ENCODE results near the gene NLRC4. TPM values are rescaled to one million over a fixed set of nuclear protein-coding genes. Genes with fewer than 3 reads are reported as not detected.

The NLRC4 gene
- total and polyA plus RNA-seq, 10 of the 15 experiments (the other 5 are each of a cell fraction or from before 2014, with no cell fraction given) = 0.01 to 0.58 (median 0.40) TPM

DNA sequence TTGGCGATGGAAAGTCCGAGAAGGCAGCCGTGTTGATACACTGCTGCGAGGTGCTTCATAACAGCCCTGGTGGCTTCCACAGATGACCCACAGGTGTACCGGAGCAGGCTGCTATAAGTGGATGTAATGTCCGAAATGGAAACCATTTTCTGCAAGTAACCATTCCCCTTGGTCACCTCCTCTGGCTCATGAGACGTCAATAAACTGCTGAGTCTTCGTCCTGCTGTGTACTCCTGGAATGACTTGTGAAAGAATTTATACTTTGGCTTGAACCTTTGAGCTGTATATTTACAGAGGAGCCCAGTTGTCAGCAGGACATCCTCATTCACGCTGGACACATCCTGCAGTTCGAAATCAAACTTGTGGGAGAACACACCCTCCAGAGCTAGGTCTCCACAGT, 14.4 kb downstream of the NLRC4 start (continued):
- TF ChIP-seq MEF2B (IDR thresholded peaks at IDR 0.05; ENCODE audit: partially characterized antibody, poor library complexity, severe bottlenecking) = no peak
- TF ChIP-seq RBBP5 (conservative IDR thresholded peaks at IDR 0.05) = no peak
- no peak for TF ChIP-seq FOXM1 (IDR thresholded peaks at IDR 0.05; ENCODE audit: low read depth, low read length)
- TF ChIP-seq ZNF622 (IDR thresholded peaks at IDR 0.05) = no peak
- TF ChIP-seq SIX5 (IDR thresholded peaks at IDR 0.05; ENCODE audit: low read depth, low read length, severe bottlenecking) = no peak
- TF ChIP-seq SIN3A (IDR thresholded peaks at IDR 0.05; ENCODE audit: low read depth, low read length) = no peak

DNA sequence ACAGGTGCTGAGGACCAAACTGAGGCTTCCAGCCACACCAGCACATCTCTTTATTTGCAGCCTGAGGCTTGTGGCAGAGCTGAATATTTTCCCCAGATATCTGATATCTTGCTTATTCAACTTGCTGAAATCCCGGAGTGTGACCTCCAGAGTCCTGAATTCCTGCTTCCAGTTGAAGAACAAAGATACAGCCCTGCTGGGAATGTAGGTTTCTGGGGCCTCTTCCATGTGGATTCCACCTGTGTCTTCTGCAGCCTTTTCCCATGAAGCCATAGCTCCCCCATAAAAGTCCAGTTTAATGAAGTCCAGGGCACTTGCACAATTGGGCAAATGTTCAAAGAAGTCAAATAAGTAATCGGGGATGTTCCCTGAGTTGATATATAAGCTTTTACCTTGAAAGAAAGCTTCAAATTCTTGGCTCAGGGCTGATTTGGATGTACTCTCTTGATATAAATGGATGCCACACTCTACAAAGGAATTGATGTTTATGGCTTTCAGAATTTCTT, 14.9 kb downstream of the NLRC4 start:
- Histone ChIP-seq H3K9me3 (replicated peaks; ENCODE audit: control insufficient read depth, insufficient read depth, low read length) (no peaks in the 10 kb centered on the region), H3K4me3 (no peak overlapping the region), H3K36me3 (ENCODE audit: control insufficient read depth in 2 of 2, insufficient read depth in 2 of 2, low read length in 1 of 2) (no peaks in the 10 kb centered on the region), H4K20me1 (ENCODE audit: control insufficient read depth, insufficient read depth) (no peaks in the 10 kb centered on the region), H3K79me2 (ENCODE audit: control insufficient read depth, insufficient read depth, low read length) (no peaks in the 10 kb centered on the region), H3K27ac (ENCODE audit: control insufficient read depth, insufficient read depth) (no peak overlapping the region), H3K27me3 (replicated peaks in 1 of 2; ENCODE audit: control insufficient read depth in 2 of 2, insufficient read depth in 2 of 2, low read length in 1 of 2) (no peaks in the 10 kb centered on the region), H3K9ac (ENCODE audit: control insufficient read depth, insufficient read depth, low read length) (no peak overlapping the region), H2AFZ (ENCODE audit: control insufficient read depth, low read depth, low read length) (no peak overlapping the region), H3K4me1 (ENCODE audit: control insufficient read depth, insufficient read depth, low read length) (no peaks in the 10 kb centered on the region), H3K4me2 (ENCODE audit: control insufficient read depth, insufficient read depth) (no peak overlapping the region)
- intact Hi-C loops (cut with micrococcal nuclease; ENCODE audit: unreplicated experiment) (no loop called here), in situ Hi-C loops (cut with MboI) (no loop called here)
- ChIA-PET SMC1A (ENCODE audit: uncharacterized antibody, unreplicated experiment) (interaction anchor here (0.6 kb wide), 1 partner anchor 766 kb away, joined by 3 read pairs; no protein-coding TSS in a partner anchor), POLR2A (interaction anchor here (0.6 kb wide), 1 partner anchor 31 kb away, joined by 3 read pairs; no protein-coding TSS in a partner anchor), RAD21 (ENCODE audit: unreplicated experiment) (no interaction called here), CTCF (no interaction called here)
- no TSS peak for BruUV-seq (replicated peaks)
- DNase-seq (ENCODE audit: low read depth, low spot score) (no peak), FAIRE-seq (no peak), ATAC-seq (no peak)
- no peak for TF ChIP-seq SUPT20H (IDR thresholded peaks at IDR 0.05; ENCODE audit: borderline replicate concordance, control insufficient read depth, low read depth, low read length)
- no peak for TF ChIP-seq CBFB (IDR thresholded peaks at IDR 0.05; ENCODE audit: low read depth)
- TF ChIP-seq HDAC2 (IDR thresholded peaks at IDR 0.05) = no peak
- TF ChIP-seq SPI1 (IDR thresholded peaks at IDR 0.05; ENCODE audit: borderline replicate concordance, insufficient read depth, low read depth, low read length) = no peak
- TF ChIP-seq, protein P1, sequence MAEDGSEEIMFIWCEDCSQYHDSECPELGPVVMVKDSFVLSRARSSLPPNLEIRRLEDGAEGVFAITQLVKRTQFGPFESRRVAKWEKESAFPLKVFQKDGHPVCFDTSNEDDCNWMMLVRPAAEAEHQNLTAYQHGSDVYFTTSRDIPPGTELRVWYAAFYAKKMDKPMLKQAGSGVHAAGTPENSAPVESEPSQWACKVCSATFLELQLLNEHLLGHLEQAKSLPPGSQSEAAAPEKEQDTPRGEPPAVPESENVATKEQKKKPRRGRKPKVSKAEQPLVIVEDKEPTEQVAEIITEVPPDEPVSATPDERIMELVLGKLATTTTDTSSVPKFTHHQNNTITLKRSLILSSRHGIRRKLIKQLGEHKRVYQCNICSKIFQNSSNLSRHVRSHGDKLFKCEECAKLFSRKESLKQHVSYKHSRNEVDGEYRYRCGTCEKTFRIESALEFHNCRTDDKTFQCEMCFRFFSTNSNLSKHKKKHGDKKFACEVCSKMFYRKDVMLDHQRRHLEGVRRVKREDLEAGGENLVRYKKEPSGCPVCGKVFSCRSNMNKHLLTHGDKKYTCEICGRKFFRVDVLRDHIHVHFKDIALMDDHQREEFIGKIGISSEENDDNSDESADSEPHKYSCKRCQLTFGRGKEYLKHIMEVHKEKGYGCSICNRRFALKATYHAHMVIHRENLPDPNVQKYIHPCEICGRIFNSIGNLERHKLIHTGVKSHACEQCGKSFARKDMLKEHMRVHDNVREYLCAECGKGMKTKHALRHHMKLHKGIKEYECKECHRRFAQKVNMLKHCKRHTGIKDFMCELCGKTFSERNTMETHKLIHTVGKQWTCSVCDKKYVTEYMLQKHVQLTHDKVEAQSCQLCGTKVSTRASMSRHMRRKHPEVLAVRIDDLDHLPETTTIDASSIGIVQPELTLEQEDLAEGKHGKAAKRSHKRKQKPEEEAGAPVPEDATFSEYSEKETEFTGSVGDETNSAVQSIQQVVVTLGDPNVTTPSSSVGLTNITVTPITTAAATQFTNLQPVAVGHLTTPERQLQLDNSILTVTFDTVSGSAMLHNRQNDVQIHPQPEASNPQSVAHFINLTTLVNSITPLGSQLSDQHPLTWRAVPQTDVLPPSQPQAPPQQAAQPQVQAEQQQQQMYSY (CRISPR knock-in tag; IDR thresholded peaks at IDR 0.05) = no peak
- WGBS (ENCODE audit: insufficient coverage, insufficient replicate concordance, low lambda C conversion rate, missing lambda C conversion rate) = 44% methylated on average over 2 of the region's 2 CpGs
